HepG2 (cell line): ENCODE data around the gene PLXNB2. TPM values are rescaled to one million over a fixed set of nuclear protein-coding genes. Genes with fewer than 3 reads are reported as not detected.

Source experiments
- ATF5 ChIP-seq: sonication (generic); formaldehyde crosslinking; IDR thresholded peaks from 2 replicates; pipeline ENCODE4 v1.4.0; 2020; ENCODE audit warnings: mild to moderate bottlenecking, low read depth, missing genetic modification reagents
- CTCF ChIP-seq: sonication (generic); formaldehyde crosslinking; IDR thresholded peaks from 2 replicates; pipeline ENCODE4 v1.5.0; 2020; ENCODE audit warnings: mild to moderate bottlenecking, missing genetic modification reagents, moderate library complexity
- EP300 ChIP-seq, 3 experiments: sonication (generic) in 1 of 3; formaldehyde crosslinking in 1 of 3; IDR thresholded peaks; 2 replicates each; pipeline versions ENCODE4 v1.5.1 to v1.6.1; 2011 to 2020; ENCODE audit warnings: low read depth in 2 of 3, low read length in 2 of 3, borderline replicate concordance in 1 of 3, improper control_type of control experiment in 1 of 3, mild to moderate bottlenecking in 1 of 3, missing genetic modification reagents in 1 of 3, moderate library complexity in 1 of 3
- FOXP4 ChIP-seq: sonication (generic); formaldehyde crosslinking; IDR thresholded peaks from 2 replicates; pipeline ENCODE4 v1.4.0; 2020; ENCODE audit warnings: missing genetic modification reagents
- GPN1 ChIP-seq: sonication (generic); formaldehyde crosslinking; IDR thresholded peaks from 2 replicates; pipeline ENCODE4 v1.5.1; 2020; ENCODE audit warnings: missing genetic modification reagents, borderline replicate concordance
- IRF9 ChIP-seq: sonication (generic); formaldehyde crosslinking; IDR thresholded peaks from 2 replicates; pipeline ENCODE4 v1.8.0; 2022; ENCODE audit warnings: missing genetic modification reagents, mild to moderate bottlenecking, borderline replicate concordance
- KDM6A ChIP-seq: IDR thresholded peaks from 2 replicates; pipeline ENCODE4 v1.6.1; 2016; ENCODE audit warnings: low read depth
- KMT2B ChIP-seq: IDR thresholded peaks from 2 replicates; pipeline ENCODE4 v1.6.1; 2016; ENCODE audit warnings: missing genetic modification reagents, missing compliant biosample characterization
- MAFK ChIP-seq, 2 experiments: IDR thresholded peaks in 1 of 2; conservative IDR thresholded peaks in 1 of 2; 2 replicates each; pipeline ENCODE4 v1.6.1; 2011; ENCODE audit warnings: improper control_type of control experiment in 2 of 2, low read length in 2 of 2
- MED1 ChIP-seq: sonication (generic); formaldehyde crosslinking; IDR thresholded peaks from 2 replicates; pipeline ENCODE4 v1.4.0; 2020; ENCODE audit warnings: missing genetic modification reagents
- PHF8 ChIP-seq: sonication (generic); formaldehyde crosslinking; IDR thresholded peaks from 2 replicates; pipeline ENCODE4 v1.5.0; 2020; ENCODE audit warnings: missing genetic modification reagents
- RAD51 ChIP-seq: fragments of 450-650 bp; IDR thresholded peaks from 2 replicates; pipeline ENCODE4 v1.6.1; 2016; ENCODE audit warnings: borderline replicate concordance
- TSC22D2 ChIP-seq: sonication (generic); formaldehyde crosslinking; IDR thresholded peaks from 2 replicates; pipeline ENCODE4 v1.5.1; 2020; ENCODE audit warnings: missing genetic modification reagents, mild to moderate bottlenecking, borderline replicate concordance
- ZBTB10 ChIP-seq: sonication (generic); formaldehyde crosslinking; IDR thresholded peaks from 2 replicates; pipeline ENCODE4 v1.4.0; 2020; ENCODE audit warnings: missing genetic modification reagents, borderline replicate concordance
- ZNF17 ChIP-seq: sonication (generic); formaldehyde crosslinking; IDR thresholded peaks from 2 replicates; pipeline ENCODE4 v1.5.0; 2020; ENCODE audit warnings: mild to moderate bottlenecking, missing genetic modification reagents
- ZNF446 ChIP-seq: sonication (generic); formaldehyde crosslinking; IDR thresholded peaks from 2 replicates; pipeline ENCODE4 v1.5.0; 2020; ENCODE audit warnings: mild to moderate bottlenecking, missing genetic modification reagents
- ZNF597 ChIP-seq: sonication (generic); formaldehyde crosslinking; IDR thresholded peaks from 2 replicates; pipeline ENCODE4 v1.5.0; 2020; ENCODE audit warnings: missing genetic modification reagents
- ZNF724P ChIP-seq: sonication (generic); formaldehyde crosslinking; IDR thresholded peaks from 2 replicates; pipeline ENCODE4 v1.8.0; 2022; ENCODE audit warnings: missing genetic modification reagents, borderline replicate concordance
- ZNF850 ChIP-seq: sonication (generic); formaldehyde crosslinking; conservative IDR thresholded peaks from 2 replicates; pipeline ENCODE4 v1.9.0; 2021; ENCODE audit warnings: mild to moderate bottlenecking, missing genetic modification reagents
- polyA plus RNA-seq, 8 experiments: library from polyadenylated mRNA; depleted of rRNA in 3 of 8; stranded (reverse) in 7 of 8; unstranded in 1 of 8; fragments of >200 nt; fragmentation: Illumina TruSeq in 4 of 8; extraction: Trizol in 4 of 8; gene quantifications; 2 replicates each; pipeline versions ENCODE4 v1.2.1 to v1.2.3, GENCODE V29; 2011 to 2016; ENCODE audit warnings: low read depth in 4 of 8, missing spikeins in 1 of 8, mixed read lengths in 1 of 8; ENCODE audit not compliant: insufficient read depth in 1 of 8
- total RNA-seq, 5 experiments: library from RNA; depleted of rRNA; stranded (reverse); fragments of >200 nt; fragmentation: Illumina TruSeq; extraction: Trizol; gene quantifications; 2 replicates each; pipeline ENCODE4 v1.2.3, GENCODE V29; 2016; ENCODE audit warnings: low read depth in 1 of 5

PLXNB2 gene
- total and polyA plus RNA-seq, 2 of the 13 experiments (the other 11 are each of a cell fraction or from before 2014, with no cell fraction given) = 32.6 to 68.9 TPM

- TF ChIP-seq ZBTB10 (CRISPR knock-in tag) (no peak), ZNF724P (CRISPR knock-in tag) (0 out of 2 replicates have a peak, but pooled peaks have one; percentile 24), FOXP4 (CRISPR knock-in tag) (no peak), PHF8 (CRISPR knock-in tag) (peak; percentile 9; the same call in 1 of the 2 replicates), ZNF597 (CRISPR knock-in tag) (no peak), ZNF17 (CRISPR knock-in tag) (no peak), RAD51 (no peak), TSC22D2 (CRISPR knock-in tag) (no peak), KMT2B (CRISPR knock-in tag) (no peak), ATF5 (no peak), KDM6A (CRISPR knock-in tag) (no peak), ZNF850 (CRISPR knock-in tag) (no peak), EP300 (IDR thresholded peaks at IDR 0.05; ENCODE audit: low read depth in 2 of 2, low read length in 2 of 2) (no peak), EP300 (CRISPR knock-in tag; IDR thresholded peaks at IDR 0.05; ENCODE audit: borderline replicate concordance) (no peak), GPN1 (CRISPR knock-in tag) (no peak), MAFK (conservative IDR thresholded peaks at IDR 0.05 in 1 of 2, IDR thresholded peaks at IDR 0.05 in 1 of 2; ENCODE audit: low read length in 2 of 2) (no peak), IRF9 (no peak), MED1 (no peak), ZNF446 (CRISPR knock-in tag) (no peak), CTCF (no peak)
Observed at GRCh38 chr22:50307890-50308596, 597 bp upstream of the PLXNB2 start (continued).
